HG03469 (cell line): ENCODE data around the gene NHLRC4.
A peak's percentile ranks its signal among the peaks of the same experiment; 100 is the strongest.

Experiments
- ATAC-seq: cut with Tn5 transposase; IDR thresholded peaks from one replicate; pipeline ENCODE4 v1.9.1; 2021; ENCODE audit warnings: mild to moderate bottlenecking, moderate library complexity, moderate number of reproducible peaks; ENCODE audit not compliant: unreplicated experiment

The NHLRC4 gene

DNA sequence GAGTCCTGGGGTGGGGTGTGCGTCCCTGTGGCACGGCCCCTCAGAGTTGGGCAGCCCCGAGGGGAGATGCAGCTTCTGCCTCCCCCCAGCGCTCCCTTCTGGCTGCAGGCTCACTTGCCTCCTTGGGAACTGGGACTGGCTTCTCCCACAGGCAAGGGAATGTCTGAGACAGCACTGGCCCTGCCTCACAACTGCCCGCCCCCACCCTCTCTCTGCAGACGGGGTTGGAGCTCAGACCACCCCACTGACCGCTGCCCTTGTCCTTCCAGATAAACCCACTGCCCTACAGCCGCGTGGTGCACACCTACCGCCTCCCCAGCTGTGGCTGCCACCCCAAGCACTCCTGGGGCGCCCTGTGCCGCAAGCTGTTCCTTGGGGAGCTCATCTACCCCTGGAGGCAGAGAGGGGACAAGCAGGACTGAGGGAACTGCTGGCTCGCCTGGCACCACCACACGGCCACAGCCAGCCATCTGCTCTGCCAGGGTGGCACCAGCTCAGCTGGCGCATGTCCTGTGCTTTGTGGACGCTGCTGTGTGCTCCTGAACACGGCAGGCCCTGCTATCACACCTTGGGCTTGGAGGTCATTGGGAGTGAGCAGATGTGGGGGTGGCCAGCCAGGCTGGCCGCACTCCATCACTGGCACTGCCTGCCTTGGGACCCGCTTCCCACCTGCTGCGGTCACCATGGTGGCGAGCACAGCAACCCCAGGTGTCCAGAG, 16.0 kb downstream of the NHLRC4 start:
- ATAC-seq: no peak

GRCh38 chr16:583470-583814, 16.6 kb downstream of the NHLRC4 start:
- ATAC-seq: no peak

- ATAC-seq: no peak
Observed at GRCh38 chr16:583815-584591, 17.2 kb downstream of the NHLRC4 start.

DNA sequence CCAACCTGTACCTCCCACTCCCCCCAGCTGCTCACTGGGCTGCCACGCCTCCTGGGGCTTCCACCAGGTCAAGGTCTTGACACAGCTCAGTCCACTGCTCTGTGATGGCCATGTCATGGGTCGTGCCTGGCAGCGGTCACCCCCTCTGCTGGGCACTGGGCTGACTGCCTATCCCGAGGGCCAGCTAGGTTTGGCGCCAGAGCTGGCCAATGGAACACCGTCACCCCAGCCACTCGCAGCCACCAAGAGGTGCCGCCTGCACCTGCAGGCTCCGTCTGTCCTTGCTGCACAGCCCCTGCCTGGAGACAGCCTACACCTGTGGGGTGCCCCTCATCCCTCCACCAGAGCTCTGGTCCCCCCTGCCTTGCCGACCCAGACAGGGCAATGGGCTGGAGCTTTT, 18.5 kb downstream of the NHLRC4 start:
- ATAC-seq: no peak

- no peak for ATAC-seq
Observed at GRCh38 chr16:586047-586644, 19.3 kb downstream of the NHLRC4 start.

DNA sequence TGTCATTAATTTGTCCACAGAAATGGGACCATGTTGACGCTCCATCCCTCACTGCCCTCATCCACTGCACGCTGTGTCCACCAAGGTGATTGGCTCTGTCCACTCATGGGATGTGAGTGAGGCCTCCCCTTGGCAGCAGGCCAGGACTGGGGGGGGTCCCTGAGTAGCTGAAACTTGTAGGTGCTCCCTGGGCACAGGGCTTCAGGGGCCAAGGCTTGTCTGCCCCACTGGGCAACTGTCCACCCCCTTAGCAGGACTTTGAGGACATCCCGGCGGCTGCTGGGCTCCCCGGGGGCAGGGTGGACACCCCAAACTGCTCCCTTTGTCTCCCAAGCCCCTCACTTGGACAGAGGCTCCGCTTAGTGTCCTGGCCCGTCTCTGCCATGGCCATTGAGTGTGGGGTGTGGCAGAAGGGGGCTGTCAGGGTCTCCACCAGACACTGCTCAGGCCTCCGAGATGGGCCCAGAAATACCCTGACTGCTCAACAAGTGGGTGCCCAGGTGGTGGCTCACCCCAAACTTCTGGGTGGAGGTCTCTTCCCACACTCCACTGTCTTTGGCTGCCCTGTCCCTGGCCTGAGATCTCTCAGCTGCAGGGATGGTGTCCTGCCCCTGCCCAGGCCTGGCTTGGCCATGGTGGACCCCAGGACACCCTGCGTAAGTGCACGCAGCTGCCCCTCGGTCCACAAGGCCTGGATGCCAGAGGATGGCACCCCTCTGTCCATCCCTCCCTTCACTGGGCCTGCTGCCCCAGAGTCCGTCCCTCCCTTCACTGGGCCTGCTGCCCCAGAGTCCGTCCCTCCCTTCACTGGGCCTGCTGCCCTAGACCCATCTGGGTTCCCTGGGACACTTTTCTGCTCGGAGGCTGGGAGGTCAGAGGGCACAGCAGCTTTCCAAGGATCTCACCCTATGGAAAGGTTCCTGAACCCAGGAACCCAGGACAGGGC, 20.1 kb downstream of the NHLRC4 start:
- ATAC-seq: no peak

GRCh38 chr16:588639-588888, 21.8 kb downstream of the NHLRC4 start:
- ATAC-seq: no peak

DNA sequence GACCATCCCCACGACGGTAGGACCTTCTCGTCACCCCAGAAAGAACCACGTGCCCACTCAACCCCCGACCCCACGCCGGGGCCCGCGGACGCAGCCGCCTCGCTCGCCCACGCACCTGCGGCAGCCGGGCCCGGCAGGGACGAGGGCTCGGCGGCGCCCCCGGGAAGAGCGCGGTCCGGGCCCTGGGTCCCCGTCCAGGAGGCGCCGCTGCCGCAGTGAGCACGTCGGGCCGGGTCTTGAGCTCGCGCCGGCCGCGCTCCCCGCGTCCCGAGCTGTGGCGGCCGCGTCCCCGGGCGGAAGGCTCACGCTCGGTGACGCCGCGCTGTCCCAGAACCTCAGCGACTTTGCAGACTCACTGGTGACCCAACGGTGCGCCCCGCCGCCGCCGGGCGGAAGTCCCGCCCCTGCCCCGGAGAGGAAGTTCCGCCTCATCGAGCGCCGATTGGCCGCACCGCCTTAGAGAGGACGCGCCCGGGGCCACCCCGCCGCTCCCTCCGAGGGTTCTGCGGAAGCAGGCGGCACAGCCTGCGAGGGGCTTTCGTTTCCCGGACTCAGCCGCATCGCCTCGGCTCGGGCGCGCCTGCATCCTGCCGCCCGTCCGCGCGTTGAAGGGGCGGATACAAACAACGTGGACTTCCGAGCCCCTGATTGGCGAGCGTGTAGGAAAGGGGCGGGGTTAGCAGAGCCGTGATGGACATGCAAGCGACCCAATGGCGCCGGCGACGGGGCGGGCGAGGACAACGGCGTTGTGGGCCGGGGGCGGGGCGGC, 22.3 kb downstream of the NHLRC4 start:
- peak; percentile 44 for ATAC-seq

DNA sequence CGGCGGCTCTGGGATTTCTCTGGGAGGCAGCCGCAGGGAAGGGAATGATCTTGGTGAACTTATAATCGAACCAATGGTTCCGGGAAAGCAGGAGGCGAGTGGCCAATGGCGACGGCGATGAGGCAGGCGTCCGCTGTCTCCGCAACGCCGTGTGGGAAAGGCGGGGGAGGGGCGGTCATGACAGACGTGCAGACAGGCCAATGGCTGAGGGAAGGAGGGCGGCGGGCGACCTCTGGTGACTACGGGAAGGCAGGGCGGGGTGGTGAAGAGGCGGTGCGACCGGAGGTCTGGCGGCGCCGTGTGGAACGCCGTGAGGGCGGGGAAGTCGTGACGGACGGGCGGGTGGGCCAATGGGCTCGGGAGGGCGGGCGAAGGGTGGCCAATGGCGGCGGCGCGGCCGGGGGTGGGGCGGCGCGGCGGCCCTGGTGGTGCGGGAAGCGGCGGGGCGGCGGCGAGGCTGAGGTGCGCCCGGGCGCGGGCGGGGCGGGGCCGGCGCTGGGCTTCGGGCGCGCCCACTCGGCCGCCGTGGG, 22.9 kb downstream of the NHLRC4 start, which contains the start of gene RAB40C:
Gene RAB40C (plus strand): TSS at position 409 of the 530 bp plus-strand sequence. CDS start 226 bp downstream, outside the sequence.
- ATAC-seq: peak; percentile 47

DNA sequence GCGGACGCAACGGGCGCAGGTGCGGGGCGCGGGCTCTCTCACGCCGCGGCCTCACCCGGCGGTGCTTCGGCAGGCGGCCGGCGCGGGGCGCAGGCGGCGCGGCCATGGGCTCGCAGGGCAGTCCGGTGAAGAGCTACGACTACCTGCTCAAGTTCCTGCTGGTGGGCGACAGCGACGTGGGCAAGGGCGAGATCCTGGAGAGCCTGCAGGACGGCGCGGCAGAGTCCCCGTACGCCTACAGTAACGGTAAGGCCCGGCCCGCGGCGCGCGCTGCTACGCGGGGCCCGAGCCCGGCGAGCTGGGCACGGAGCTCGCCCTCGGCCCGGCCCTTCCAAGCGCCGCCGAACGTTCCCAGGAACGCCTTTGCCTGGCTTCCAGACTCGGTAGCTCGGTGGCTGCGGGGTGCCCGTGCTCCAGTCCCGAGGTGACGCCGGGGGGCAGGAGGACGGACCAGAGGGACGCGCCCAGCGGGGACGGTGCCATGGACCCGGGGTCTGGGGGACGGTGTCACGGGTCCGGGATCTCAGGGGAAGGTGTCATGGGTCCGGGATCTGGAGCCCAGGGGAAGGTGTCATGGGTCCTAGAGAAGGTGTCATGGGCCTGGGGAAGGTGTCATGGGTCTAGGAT, 23.5 kb downstream of the NHLRC4 start:
- no peak for ATAC-seq

GRCh38 chr16:590815-591200, 24.0 kb downstream of the NHLRC4 start:
- no peak for ATAC-seq

- no peak for ATAC-seq
Observed at GRCh38 chr16:591231-591630, 24.4 kb downstream of the NHLRC4 start.

DNA sequence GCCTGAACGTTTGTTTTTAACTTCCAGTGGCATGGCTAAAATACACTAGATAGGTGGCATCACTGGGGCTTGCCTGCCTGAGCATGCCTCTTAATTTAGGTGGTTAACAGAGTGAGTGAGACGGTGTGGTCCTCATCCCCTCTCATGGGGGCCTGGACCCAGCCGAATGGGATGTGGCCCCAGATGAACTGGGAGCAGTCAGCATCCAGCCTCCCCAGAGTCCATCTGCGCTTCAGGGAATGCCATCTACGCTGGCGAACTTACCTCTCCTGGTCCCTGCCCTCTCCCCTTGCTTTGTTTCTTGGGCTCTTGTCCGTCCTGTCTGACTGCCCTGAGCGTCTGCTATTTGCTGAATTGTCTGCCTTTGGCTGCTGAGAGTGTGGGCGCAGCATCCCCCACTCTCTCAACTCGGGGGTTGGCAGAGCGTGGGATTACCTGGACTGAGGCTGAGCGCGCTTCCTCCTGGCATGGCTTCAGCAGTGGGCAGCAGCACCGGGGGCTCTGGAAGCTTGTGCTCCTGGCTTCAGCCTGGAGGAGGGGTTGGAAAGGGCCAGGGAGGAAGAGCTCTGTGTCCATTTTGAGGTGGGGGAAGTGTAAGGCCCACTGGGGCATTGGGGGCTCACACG, 25.2 kb downstream of the NHLRC4 start:
- ATAC-seq: no peak

DNA sequence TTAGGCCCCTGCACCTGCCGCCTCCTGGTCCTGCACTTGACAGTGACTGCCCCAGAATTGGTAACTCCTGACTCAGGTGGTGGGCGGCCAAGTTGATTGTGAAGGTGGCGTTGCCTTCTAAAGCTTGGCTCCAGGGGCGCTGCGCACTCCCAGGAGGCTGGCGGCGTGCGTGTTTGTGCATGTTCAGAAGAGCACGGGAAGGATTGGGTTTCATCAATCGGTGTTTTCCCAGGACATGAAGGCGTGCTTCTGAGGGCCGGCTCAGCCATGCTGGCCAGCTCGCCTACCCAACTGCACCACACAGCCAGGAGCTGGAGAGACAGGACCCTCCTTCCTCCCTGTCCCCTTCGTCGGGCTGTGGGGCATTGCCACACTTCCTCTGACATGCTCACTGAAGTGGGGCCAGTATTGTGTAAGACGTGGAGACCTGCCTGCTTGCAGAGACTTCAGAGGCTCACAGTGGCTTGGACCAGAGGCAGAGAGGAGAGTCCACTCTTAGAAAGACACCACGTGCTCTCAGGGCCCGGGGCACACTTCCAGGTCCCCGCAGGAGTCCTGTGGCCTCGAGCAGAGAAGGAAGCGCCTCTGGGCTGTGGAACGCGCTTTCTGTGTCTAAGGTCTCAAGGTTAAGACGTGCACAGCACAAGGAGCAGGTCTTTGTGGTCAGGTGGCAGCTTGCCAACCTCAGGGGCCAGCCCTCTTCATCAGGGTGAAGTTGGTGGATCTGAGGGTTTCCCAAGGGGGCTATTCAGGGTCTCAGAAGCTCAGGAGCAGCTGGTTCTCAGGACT, 25.9 kb downstream of the NHLRC4 start:
- ATAC-seq: no peak

GRCh38 chr16:593406-593805, 26.6 kb downstream of the NHLRC4 start:
- no peak for ATAC-seq

GRCh38 chr16:593807-594206, 27.0 kb downstream of the NHLRC4 start:
- ATAC-seq: no peak

DNA sequence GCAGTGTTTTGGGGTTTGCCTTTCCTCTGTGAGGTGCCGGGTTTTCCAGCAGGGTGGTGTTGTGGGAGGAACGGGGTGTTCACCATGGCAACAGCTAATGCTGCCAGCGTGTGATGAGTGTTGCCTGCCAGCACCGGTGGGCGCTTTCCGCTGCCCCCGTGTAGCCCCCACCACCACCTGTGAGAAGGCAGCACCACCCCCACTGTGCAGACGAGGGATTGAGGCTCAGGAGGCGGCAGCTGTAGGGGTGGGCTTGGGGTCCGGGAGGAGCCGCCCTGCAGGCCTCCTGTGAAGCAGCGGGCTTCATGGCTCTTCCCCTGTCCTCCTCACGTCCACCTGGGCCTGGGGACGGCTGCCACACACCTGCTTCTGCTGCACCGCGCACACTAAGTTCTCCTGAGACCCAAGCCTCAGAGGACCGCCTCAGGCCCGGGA, 28.3 kb downstream of the NHLRC4 start:
- no peak for ATAC-seq

GRCh38 chr16:595942-596735, 29.3 kb downstream of the NHLRC4 start:
- ATAC-seq: no peak
